ENCODE data around the gene PRKAG3. TPM values are rescaled to one million over a fixed set of nuclear protein-coding genes. Genes with fewer than 3 reads are reported as not detected.

PRKAG3 gene
- polyA plus RNA-seq, 1 of the 3 experiments (the other 2 are of a cell fraction), result not detected

DNA sequence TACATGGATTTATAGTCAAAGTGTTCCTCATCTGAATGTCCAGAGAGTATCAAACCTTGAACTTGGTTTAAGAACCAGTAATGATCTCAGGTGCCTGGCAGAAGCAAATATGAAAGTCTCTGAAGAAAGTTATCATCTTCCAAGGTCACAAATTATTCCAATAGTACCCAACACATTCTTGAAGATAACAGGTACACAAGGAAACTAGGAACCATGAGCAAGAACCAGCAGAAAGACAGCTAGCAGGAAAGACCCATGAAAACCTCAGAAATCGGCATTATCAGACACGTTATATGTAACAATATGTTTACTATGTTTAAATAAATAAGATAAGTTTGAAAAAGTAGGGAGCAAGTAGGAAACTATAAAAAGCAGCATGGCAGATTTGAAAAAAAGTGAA is 5.9 kb upstream of the PRKAG3 start:
- no peak overlapping the region for H3K9ac ChIP-seq
- no peak overlapping the region for H2AFZ ChIP-seq (ENCODE audit: low read depth)
- H3K36me3 ChIP-seq (replicated peaks in 1 of 2; ENCODE audit: control insufficient read depth in 1 of 2, insufficient read depth in 2 of 2, low read length in 1 of 2), result no peaks in the 10 kb centered on the region
- WGBS (ENCODE audit: low lambda C conversion rate), result 63% methylated on average over 2 of the region's 2 CpGs
- no peaks in the 10 kb centered on the region for H3K79me2 ChIP-seq (ENCODE audit: insufficient read depth)
- no peaks in the 10 kb centered on the region for H3F3A ChIP-seq (replicated peaks; ENCODE audit: insufficient read depth)
- no peak overlapping the region for H3K27ac ChIP-seq (ENCODE audit: low read depth in 2 of 2, low read length in 1 of 2)
- ChIA-PET CTCF (interaction anchor here (1.2 to 2.7 kb wide), 3 partner anchors 8 to 16 kb away, joined by 3 to 14 read pairs (median 7); no protein-coding TSS in a partner anchor), POLR2A (no interaction called here)
- no peaks in the 10 kb centered on the region for H3K9me2 ChIP-seq
- DNase-seq, result no peak
- H3K27me3 ChIP-seq (ENCODE audit: insufficient read depth), result no peaks in the 10 kb centered on the region; the same call in 1 of the 2 replicates
- H3K9me3 ChIP-seq, result no peaks in the 10 kb centered on the region
- H3K4me2 ChIP-seq, result no peak overlapping the region
- TF ChIP-seq GABPA (IDR thresholded peaks at IDR 0.05; ENCODE audit: low read depth) (no peak), FOXM1 (IDR thresholded peaks at IDR 0.05; ENCODE audit: low read depth) (no peak), IRF3 (IDR thresholded peaks at IDR 0.05; ENCODE audit: low read depth, low read length) (no peak), GATA2 (CRISPR knock-in tag; IDR thresholded peaks at IDR 0.05) (no peak), POLR2AphosphoS5 (IDR thresholded peaks at IDR 0.05; ENCODE audit: low read depth, low read length) (no peak), FOSL2 (IDR thresholded peaks at IDR 0.05; ENCODE audit: borderline replicate concordance, low read depth) (no peak), YY1 (IDR thresholded peaks at IDR 0.05; ENCODE audit: low read depth) (no peak), JUND (IDR thresholded peaks at IDR 0.05) (no peak), USF2 (IDR thresholded peaks at IDR 0.05; ENCODE audit: borderline replicate concordance, low read depth, low read length) (no peak), RFX5 (IDR thresholded peaks at IDR 0.05; ENCODE audit: low read length) (no peak), TCF12 (IDR thresholded peaks at IDR 0.05) (no peak), RXRA (IDR thresholded peaks at IDR 0.05; ENCODE audit: borderline replicate concordance, low read depth) (no peak), ELF1 (IDR thresholded peaks at IDR 0.05) (no peak)
- TF ChIP-seq, protein P1, sequence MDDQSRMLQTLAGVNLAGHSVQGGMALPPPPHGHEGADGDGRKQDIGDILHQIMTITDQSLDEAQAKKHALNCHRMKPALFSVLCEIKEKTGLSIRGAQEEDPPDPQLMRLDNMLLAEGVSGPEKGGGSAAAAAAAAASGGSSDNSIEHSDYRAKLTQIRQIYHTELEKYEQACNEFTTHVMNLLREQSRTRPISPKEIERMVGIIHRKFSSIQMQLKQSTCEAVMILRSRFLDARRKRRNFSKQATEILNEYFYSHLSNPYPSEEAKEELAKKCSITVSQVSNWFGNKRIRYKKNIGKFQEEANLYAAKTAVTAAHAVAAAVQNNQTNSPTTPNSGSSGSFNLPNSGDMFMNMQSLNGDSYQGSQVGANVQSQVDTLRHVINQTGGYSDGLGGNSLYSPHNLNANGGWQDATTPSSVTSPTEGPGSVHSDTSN (IDR thresholded peaks at IDR 0.05), result no peak
- no peak overlapping the region for H3K4me3 ChIP-seq (ENCODE audit: low read depth in 2 of 2, low read length in 1 of 2)
- H3K4me1 ChIP-seq (ENCODE audit: control insufficient read depth in 1 of 2, insufficient read depth in 2 of 2, low read depth in 1 of 2, low read length in 1 of 2), result peaks cover 0 to 5% of the 10 kb centered on the region in 2 experiments; a peak in 2 of 4 replicates
- no peaks in the 10 kb centered on the region for H4K20me1 ChIP-seq (ENCODE audit: insufficient read depth)

GRCh38 chr2:218834685-218835084 is 3.1 kb upstream of the PRKAG3 start:
- H2AFZ ChIP-seq (ENCODE audit: low read depth), result no peak overlapping the region
- no peak overlapping the region for H3K4me2 ChIP-seq
- no peaks in the 10 kb centered on the region for H4K20me1 ChIP-seq (ENCODE audit: insufficient read depth)
- H3K9me3 ChIP-seq, result no peaks in the 10 kb centered on the region
- H3K36me3 ChIP-seq (replicated peaks in 1 of 2; ENCODE audit: control insufficient read depth in 1 of 2, insufficient read depth in 2 of 2, low read length in 1 of 2), result no peaks in the 10 kb centered on the region
- H3F3A ChIP-seq (replicated peaks; ENCODE audit: insufficient read depth), result no peaks in the 10 kb centered on the region
- POLR2A ChIA-PET, result no interaction called here
- H3K27me3 ChIP-seq (ENCODE audit: insufficient read depth), result no peaks in the 10 kb centered on the region; the same call in 1 of the 2 replicates
- TF ChIP-seq USF2 (IDR thresholded peaks at IDR 0.05; ENCODE audit: borderline replicate concordance, low read depth, low read length) (no peak), FOXM1 (IDR thresholded peaks at IDR 0.05; ENCODE audit: low read depth) (no peak), CHD2 (IDR thresholded peaks at IDR 0.05; ENCODE audit: low read length, partially characterized antibody) (no peak)
- TF ChIP-seq, protein P2, sequence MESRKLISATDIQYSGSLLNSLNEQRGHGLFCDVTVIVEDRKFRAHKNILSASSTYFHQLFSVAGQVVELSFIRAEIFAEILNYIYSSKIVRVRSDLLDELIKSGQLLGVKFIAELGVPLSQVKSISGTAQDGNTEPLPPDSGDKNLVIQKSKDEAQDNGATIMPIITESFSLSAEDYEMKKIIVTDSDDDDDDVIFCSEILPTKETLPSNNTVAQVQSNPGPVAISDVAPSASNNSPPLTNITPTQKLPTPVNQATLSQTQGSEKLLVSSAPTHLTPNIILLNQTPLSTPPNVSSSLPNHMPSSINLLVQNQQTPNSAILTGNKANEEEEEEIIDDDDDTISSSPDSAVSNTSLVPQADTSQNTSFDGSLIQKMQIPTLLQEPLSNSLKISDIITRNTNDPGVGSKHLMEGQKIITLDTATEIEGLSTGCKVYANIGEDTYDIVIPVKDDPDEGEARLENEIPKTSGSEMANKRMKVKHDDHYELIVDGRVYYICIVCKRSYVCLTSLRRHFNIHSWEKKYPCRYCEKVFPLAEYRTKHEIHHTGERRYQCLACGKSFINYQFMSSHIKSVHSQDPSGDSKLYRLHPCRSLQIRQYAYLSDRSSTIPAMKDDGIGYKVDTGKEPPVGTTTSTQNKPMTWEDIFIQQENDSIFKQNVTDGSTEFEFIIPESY (IDR thresholded peaks at IDR 0.05; ENCODE audit: borderline replicate concordance, low read depth), result no peak
- CTCF ChIA-PET, result interaction anchor here (0.7 to 2.1 kb wide), 3 partner anchors 13 to 123 kb away, joined by 3 to 12 read pairs (median 3); no protein-coding TSS in a partner anchor
- no peak overlapping the region for H3K9ac ChIP-seq
- DNase-seq, result no peak
- WGBS (ENCODE audit: low lambda C conversion rate), result 54% methylated on average over 4 of the region's 4 CpGs
- H3K4me1 ChIP-seq (ENCODE audit: control insufficient read depth in 1 of 2, insufficient read depth in 2 of 2, low read depth in 1 of 2, low read length in 1 of 2), result peaks cover 0 to 5% of the 10 kb centered on the region in 2 experiments; a peak in 2 of 4 replicates
- no peak overlapping the region for H3K4me3 ChIP-seq (ENCODE audit: low read depth in 2 of 2, low read length in 1 of 2)
- no peaks in the 10 kb centered on the region for H3K79me2 ChIP-seq (ENCODE audit: insufficient read depth)
- no peaks in the 10 kb centered on the region for H3K9me2 ChIP-seq
- H3K27ac ChIP-seq (ENCODE audit: low read depth in 2 of 2, low read length in 1 of 2), result no peak overlapping the region

Data from SK-N-SH (cell line).